WERI-Rb-1 (cell line): Measurements from ENCODE around the gene JAG2.

Experiments used
- DNase-seq: peaks from one replicate; pipeline ENCODE4 v3.0.0-alpha.2; 2020
- H3K27ac ChIP-seq: fragments of 250-450 bp; sonication (Bioruptor Pico); 2 replicates; pipeline ENCODE4 v1.5.1; 2020; ENCODE audit warnings: mild to moderate bottlenecking, moderate library complexity
- H3K27me3 ChIP-seq: fragments of 250-450 bp; sonication (Bioruptor Pico); 2 replicates; pipeline ENCODE4 v1.5.1; 2021; ENCODE audit warnings: mild to moderate bottlenecking, low read depth, moderate library complexity; ENCODE audit not compliant: insufficient read depth, severe bottlenecking
- H3K36me3 ChIP-seq: fragments of 250-450 bp; sonication (Bioruptor Pico); 2 replicates; pipeline ENCODE4 v1.5.1; 2020; ENCODE audit warnings: mild to moderate bottlenecking, moderate library complexity
- H3K4me3 ChIP-seq: 2 replicates; pipeline ENCODE4 v1.5.1; 2011; ENCODE audit warnings: low read depth, mild to moderate bottlenecking, control low read depth, low read length
- H3K9me3 ChIP-seq: fragments of 250-450 bp; sonication (Bioruptor Pico); 2 replicates; pipeline ENCODE4 v1.5.1; 2021; ENCODE audit warnings: mild to moderate bottlenecking, moderate library complexity; ENCODE audit not compliant: severe bottlenecking
- CTCF ChIP-seq: IDR thresholded peaks from 2 replicates; pipeline ENCODE4 v1.5.1; 2011; ENCODE audit warnings: low read depth, mild to moderate bottlenecking, control low read depth, inconsistent platforms, low read length

JAG2 gene

GRCh38 chr14:105149146-105149781 lies 19.3 kb downstream of the JAG2 start:
- no peak for TF ChIP-seq CTCF
- Histone ChIP-seq H3K27me3 (no peaks in the 10 kb centered on the region), H3K9me3 (no peaks in the 10 kb centered on the region), H3K27ac (no peak overlapping the region), H3K36me3 (peaks cover 64% of the 10 kb centered on the region), H3K4me3 (no peak overlapping the region)
- no peak for DNase-seq

DNA sequence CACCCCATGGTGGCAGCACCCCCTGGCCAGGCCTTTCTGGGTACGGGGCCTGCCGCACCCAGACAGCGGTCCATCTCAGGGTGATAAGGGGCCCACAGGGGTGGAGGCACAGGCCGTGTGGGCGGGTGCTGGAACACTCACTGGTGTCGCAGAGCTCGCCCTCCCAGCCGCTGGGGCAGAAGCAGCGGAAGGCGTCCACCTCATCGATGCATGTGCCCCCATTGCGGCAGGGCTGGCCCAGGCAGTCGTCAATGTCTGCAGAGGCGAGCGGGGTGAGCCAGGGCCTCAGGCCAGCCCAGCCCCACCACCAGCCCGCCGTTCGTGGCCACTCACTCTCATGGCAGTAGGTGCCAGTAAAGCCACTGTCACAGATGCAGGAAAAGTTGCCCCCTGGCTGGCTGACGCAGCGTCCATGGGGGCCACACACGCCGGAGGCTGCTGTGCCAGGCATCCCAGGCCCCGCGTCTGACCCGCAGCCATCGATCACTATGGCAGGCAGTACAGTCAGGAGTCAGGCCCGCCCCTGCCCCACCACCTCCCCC lies 19.9 kb downstream of the JAG2 start:
- H3K9me3 ChIP-seq, result no peaks in the 10 kb centered on the region
- DNase-seq, result no peak
- TF ChIP-seq CTCF, result no peak
- peaks cover 59% of the 10 kb centered on the region for H3K36me3 ChIP-seq
- H3K27me3 ChIP-seq, result no peaks in the 10 kb centered on the region
- H3K4me3 ChIP-seq, result no peak overlapping the region
- H3K27ac ChIP-seq, result no peak overlapping the region

- Histone ChIP-seq H3K36me3 (peaks cover 65% of the 10 kb centered on the region), H3K27me3 (no peaks in the 10 kb centered on the region), H3K4me3 (no peak overlapping the region), H3K27ac (no peak overlapping the region), H3K9me3 (no peaks in the 10 kb centered on the region)
- DNase-seq, result peak; percentile 10
- no peak for TF ChIP-seq CTCF
Measured at GRCh38 chr14:105147671-105148603, 20.6 kb downstream of the JAG2 start.

DNA sequence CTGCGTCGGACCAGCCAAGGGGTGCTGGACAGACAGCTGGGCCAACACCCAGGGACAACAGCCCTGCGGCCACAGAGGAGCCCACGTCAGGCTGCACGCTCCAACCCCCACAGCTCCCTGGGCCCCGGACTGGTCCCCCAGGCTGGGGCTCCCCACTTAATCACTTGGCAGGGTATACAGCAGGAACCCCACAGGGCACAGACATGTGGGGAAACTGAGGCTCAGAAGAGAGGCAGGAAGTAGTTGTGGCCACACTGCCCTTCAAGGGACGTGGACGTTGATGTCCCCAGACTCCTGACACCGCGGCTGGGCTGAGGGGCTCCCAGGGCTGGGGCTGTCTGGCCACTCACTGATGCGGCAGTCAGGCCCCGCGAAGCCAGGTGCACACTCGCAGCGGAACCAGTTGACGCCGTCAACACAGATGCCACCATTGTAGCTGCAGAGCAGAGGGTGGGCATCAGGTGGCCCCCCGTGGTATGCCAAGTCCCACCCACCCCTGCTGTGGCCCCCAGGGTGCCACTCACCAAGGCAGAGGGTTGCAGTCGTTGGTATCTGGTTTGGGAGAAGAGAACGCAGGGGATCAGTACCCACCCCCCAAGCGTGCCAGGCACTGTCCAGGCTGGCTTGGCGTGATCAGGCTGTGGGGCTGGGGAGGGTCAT lies 21.5 kb downstream of the JAG2 start:
- DNase-seq, result peak; percentile 5
- TF ChIP-seq CTCF, result no peak

GRCh38 chr14:105146181-105146975 lies 22.2 kb downstream of the JAG2 start:
- DNase-seq, result peak; percentile 24
- Histone ChIP-seq H3K36me3 (peaks cover 69% of the 10 kb centered on the region), H3K27me3 (no peaks in the 10 kb centered on the region), H3K9me3 (no peaks in the 10 kb centered on the region), H3K4me3 (no peak overlapping the region), H3K27ac (no peak overlapping the region)
- peak; percentile 10; the same call in 1 of the 2 replicates for TF ChIP-seq CTCF

More for the DNA sequence above, 21.5 kb downstream of the JAG2 start:
- H3K27me3 ChIP-seq, result no peaks in the 10 kb centered on the region
- no peaks in the 10 kb centered on the region for H3K9me3 ChIP-seq
- peaks cover 68% of the 10 kb centered on the region for H3K36me3 ChIP-seq
- H3K27ac ChIP-seq, result no peak overlapping the region
- no peak overlapping the region for H3K4me3 ChIP-seq
